GM23338 (cell line): ENCODE measurements around the gene TNNC1.

Experiments used
- EZH2 ChIP-seq: fragments of 200-600 bp; sonication (generic); IDR thresholded peaks from one replicate; pipeline ENCODE4 v1.8.0; 2017; ENCODE audit warnings: antibody characterized with exemption, mild to moderate bottlenecking, low read depth; ENCODE audit not compliant: unreplicated experiment
- EZH2phosphoT487 ChIP-seq: fragments of 200-600 bp; sonication (generic); IDR thresholded peaks from one replicate; pipeline ENCODE4 v1.8.1; 2018; ENCODE audit warnings: antibody characterized with exemption; ENCODE audit not compliant: unreplicated experiment
- NANOG ChIP-seq: IDR thresholded peaks from 2 replicates; pipeline ENCODE4 v1.6.1; 2016; ENCODE audit warnings: antibody characterized with exemption, borderline replicate concordance
- POLR2AphosphoS5 ChIP-seq: IDR thresholded peaks from 2 replicates; pipeline ENCODE4 v1.6.1; 2016; ENCODE audit warnings: antibody characterized with exemption, low read depth
- STAT1 ChIP-seq: IDR thresholded peaks from one replicate; pipeline ENCODE4 v1.6.1; 2016; ENCODE audit warnings: antibody characterized with exemption; ENCODE audit not compliant: unreplicated experiment
- TF ChIP-seq, protein P1 (sequence below), 2 experiments: fragments of 200-600 bp in 1 of 2; sonication (generic) in 1 of 2; conservative IDR thresholded peaks; 2 replicates each; pipeline versions ENCODE4 v1.5.1 to v1.6.1; 2016 to 2017; ENCODE audit warnings: antibody characterized with exemption in 2 of 2, low read depth in 2 of 2, mild to moderate bottlenecking in 2 of 2, moderate library complexity in 1 of 2
- TF ChIP-seq, protein P2 (sequence below): IDR thresholded peaks from one replicate; pipeline ENCODE4 v1.6.1; 2018; ENCODE audit warnings: antibody characterized with exemption; ENCODE audit not compliant: unreplicated experiment
- TF ChIP-seq, protein P3 (sequence below): IDR thresholded peaks from 2 replicates; pipeline ENCODE4 v1.6.1; 2016; ENCODE audit warnings: antibody characterized with exemption

DNA sequence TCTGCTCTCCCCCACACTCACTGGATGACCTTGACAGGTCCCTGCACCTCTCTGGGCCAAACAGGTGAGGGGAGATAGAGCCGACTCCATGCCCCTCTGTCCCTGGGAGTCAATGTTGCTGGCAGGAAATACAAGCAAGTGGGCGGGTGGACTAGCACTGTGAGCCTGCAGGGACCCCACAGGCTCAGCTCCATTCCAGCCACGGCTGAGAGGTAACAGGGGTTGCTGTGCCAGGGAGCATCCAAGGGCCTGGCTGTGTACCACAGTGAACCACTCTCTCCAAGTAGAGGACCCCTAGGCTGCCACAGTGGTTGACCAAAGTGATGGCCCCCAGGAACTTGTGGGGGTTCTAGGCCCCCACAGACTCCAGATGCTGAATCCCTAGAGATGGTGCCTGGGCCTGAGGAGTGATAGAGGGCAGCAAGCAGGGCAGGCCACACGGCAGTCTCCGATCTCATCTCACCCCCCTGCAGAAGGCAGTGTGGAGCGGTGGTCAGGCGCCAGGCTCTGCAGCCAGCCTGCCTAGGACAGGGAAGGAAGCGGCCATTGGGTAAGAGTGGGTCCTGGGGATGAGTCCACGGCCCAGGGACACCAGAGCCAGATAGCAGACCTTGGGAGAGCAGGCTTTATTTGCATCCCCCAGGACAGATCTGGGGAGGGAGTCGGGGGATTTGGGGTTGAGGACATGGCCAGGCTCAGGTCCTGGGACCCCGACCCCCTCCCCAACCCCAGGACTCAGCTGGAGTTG, 3.2 kb downstream of the TNNC1 start:
- TF ChIP-seq, protein P1, sequence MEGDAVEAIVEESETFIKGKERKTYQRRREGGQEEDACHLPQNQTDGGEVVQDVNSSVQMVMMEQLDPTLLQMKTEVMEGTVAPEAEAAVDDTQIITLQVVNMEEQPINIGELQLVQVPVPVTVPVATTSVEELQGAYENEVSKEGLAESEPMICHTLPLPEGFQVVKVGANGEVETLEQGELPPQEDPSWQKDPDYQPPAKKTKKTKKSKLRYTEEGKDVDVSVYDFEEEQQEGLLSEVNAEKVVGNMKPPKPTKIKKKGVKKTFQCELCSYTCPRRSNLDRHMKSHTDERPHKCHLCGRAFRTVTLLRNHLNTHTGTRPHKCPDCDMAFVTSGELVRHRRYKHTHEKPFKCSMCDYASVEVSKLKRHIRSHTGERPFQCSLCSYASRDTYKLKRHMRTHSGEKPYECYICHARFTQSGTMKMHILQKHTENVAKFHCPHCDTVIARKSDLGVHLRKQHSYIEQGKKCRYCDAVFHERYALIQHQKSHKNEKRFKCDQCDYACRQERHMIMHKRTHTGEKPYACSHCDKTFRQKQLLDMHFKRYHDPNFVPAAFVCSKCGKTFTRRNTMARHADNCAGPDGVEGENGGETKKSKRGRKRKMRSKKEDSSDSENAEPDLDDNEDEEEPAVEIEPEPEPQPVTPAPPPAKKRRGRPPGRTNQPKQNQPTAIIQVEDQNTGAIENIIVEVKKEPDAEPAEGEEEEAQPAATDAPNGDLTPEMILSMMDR (conservative IDR thresholded peaks at IDR 0.05; ENCODE audit: low read depth in 2 of 2), result no peak
- TF ChIP-seq, protein P2, sequence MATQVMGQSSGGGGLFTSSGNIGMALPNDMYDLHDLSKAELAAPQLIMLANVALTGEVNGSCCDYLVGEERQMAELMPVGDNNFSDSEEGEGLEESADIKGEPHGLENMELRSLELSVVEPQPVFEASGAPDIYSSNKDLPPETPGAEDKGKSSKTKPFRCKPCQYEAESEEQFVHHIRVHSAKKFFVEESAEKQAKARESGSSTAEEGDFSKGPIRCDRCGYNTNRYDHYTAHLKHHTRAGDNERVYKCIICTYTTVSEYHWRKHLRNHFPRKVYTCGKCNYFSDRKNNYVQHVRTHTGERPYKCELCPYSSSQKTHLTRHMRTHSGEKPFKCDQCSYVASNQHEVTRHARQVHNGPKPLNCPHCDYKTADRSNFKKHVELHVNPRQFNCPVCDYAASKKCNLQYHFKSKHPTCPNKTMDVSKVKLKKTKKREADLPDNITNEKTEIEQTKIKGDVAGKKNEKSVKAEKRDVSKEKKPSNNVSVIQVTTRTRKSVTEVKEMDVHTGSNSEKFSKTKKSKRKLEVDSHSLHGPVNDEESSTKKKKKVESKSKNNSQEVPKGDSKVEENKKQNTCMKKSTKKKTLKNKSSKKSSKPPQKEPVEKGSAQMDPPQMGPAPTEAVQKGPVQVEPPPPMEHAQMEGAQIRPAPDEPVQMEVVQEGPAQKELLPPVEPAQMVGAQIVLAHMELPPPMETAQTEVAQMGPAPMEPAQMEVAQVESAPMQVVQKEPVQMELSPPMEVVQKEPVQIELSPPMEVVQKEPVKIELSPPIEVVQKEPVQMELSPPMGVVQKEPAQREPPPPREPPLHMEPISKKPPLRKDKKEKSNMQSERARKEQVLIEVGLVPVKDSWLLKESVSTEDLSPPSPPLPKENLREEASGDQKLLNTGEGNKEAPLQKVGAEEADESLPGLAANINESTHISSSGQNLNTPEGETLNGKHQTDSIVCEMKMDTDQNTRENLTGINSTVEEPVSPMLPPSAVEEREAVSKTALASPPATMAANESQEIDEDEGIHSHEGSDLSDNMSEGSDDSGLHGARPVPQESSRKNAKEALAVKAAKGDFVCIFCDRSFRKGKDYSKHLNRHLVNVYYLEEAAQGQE, result no peak
- TF ChIP-seq EZH2 (no peak), POLR2AphosphoS5 (no peak), STAT1 (no peak), EZH2phosphoT487 (no peak), NANOG (no peak)
- TF ChIP-seq, protein P3, sequence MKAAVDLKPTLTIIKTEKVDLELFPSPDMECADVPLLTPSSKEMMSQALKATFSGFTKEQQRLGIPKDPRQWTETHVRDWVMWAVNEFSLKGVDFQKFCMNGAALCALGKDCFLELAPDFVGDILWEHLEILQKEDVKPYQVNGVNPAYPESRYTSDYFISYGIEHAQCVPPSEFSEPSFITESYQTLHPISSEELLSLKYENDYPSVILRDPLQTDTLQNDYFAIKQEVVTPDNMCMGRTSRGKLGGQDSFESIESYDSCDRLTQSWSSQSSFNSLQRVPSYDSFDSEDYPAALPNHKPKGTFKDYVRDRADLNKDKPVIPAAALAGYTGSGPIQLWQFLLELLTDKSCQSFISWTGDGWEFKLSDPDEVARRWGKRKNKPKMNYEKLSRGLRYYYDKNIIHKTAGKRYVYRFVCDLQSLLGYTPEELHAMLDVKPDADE, result no peak
